Measurements from ENCODE around the gene GPX6. TPM values are rescaled to one million over a fixed set of nuclear protein-coding genes. Genes with fewer than 3 reads are reported as not detected.
"Not testable (repeated sequence)": the region's sequence is repeated elsewhere in the genome, so short reads cannot be mapped to it uniquely, and the experiment has no call there.

The GPX6 gene
- total RNA-seq, 1 experiment from 2014 or later = not detected

- H3K4me1 ChIP-seq (ENCODE audit: insufficient read depth, low read length, poor library complexity, severe bottlenecking) = no peaks in the 10 kb centered on the region
- ChIA-PET POLR2A (ENCODE audit: low non-redundant PET) (no interaction called here), CTCF (no interaction called here)
- no peak overlapping the region for H3K27ac ChIP-seq (ENCODE audit: low read depth, low read length, poor library complexity, severe bottlenecking)
- intact Hi-C loops (cut with micrococcal nuclease; ENCODE audit: unreplicated experiment) = no loop called here
- H3K27me3 ChIP-seq (replicated peaks; ENCODE audit: insufficient read depth, low read depth, low read length, poor library complexity) = peaks cover 16% of the 10 kb centered on the region
- no peaks in the 10 kb centered on the region for H3K36me3 ChIP-seq (ENCODE audit: insufficient read depth, low read length, poor library complexity, severe bottlenecking)
- no TSS peak for BruUV-seq (replicated peaks)
- H3K4me3 ChIP-seq (ENCODE audit: low read depth, low read length, poor library complexity, severe bottlenecking) = no peak overlapping the region
- no peak for DNase-seq (ENCODE audit: low spot score)
- no peaks in the 10 kb centered on the region for H3K9me3 ChIP-seq (ENCODE audit: low read depth, low read length, poor library complexity, severe bottlenecking)
- no peak for TF ChIP-seq EZH2 (IDR thresholded peaks at IDR 0.05; ENCODE audit: borderline replicate concordance, low read depth, low read length, poor library complexity, severe bottlenecking)
- TF ChIP-seq, protein P1, sequence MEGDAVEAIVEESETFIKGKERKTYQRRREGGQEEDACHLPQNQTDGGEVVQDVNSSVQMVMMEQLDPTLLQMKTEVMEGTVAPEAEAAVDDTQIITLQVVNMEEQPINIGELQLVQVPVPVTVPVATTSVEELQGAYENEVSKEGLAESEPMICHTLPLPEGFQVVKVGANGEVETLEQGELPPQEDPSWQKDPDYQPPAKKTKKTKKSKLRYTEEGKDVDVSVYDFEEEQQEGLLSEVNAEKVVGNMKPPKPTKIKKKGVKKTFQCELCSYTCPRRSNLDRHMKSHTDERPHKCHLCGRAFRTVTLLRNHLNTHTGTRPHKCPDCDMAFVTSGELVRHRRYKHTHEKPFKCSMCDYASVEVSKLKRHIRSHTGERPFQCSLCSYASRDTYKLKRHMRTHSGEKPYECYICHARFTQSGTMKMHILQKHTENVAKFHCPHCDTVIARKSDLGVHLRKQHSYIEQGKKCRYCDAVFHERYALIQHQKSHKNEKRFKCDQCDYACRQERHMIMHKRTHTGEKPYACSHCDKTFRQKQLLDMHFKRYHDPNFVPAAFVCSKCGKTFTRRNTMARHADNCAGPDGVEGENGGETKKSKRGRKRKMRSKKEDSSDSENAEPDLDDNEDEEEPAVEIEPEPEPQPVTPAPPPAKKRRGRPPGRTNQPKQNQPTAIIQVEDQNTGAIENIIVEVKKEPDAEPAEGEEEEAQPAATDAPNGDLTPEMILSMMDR (conservative IDR thresholded peaks at IDR 0.05; ENCODE audit: low read depth, low read length) = no peak
Observed at GRCh38 chr6:28517964-28518363, 2.4 kb upstream of the GPX6 start.

- H3K27me3 ChIP-seq (replicated peaks; ENCODE audit: insufficient read depth, low read depth, low read length, poor library complexity) = peaks cover 13% of the 10 kb centered on the region
- DNase-seq (ENCODE audit: low spot score); H3K4me3 ChIP-seq (ENCODE audit: low read depth, low read length, poor library complexity, severe bottlenecking); H3K27ac ChIP-seq (ENCODE audit: low read depth, low read length, poor library complexity, severe bottlenecking); CTCF ChIA-PET; intact Hi-C loops (cut with micrococcal nuclease; ENCODE audit: unreplicated experiment); POLR2A ChIA-PET (ENCODE audit: low non-redundant PET); H3K36me3 ChIP-seq (ENCODE audit: insufficient read depth, low read length, poor library complexity, severe bottlenecking); BruUV-seq (replicated peaks); H3K9me3 ChIP-seq (ENCODE audit: low read depth, low read length, poor library complexity, severe bottlenecking); H3K4me1 ChIP-seq (ENCODE audit: insufficient read depth, low read length, poor library complexity, severe bottlenecking): not testable (repeated sequence)
Observed at GRCh38 chr6:28512387-28512786, 3.2 kb downstream of the GPX6 start.

- ChIA-PET CTCF (no interaction called here), POLR2A (ENCODE audit: low non-redundant PET) (no interaction called here)
- H3K9me3 ChIP-seq (ENCODE audit: low read depth, low read length, poor library complexity, severe bottlenecking) = no peaks in the 10 kb centered on the region
- intact Hi-C loops (cut with micrococcal nuclease; ENCODE audit: unreplicated experiment) = no loop called here
- H3K4me1 ChIP-seq (ENCODE audit: insufficient read depth, low read length, poor library complexity, severe bottlenecking) = no peaks in the 10 kb centered on the region
- no peak for DNase-seq (ENCODE audit: low spot score)
- no TSS peak for BruUV-seq (replicated peaks)
- H3K36me3 ChIP-seq (ENCODE audit: insufficient read depth, low read length, poor library complexity, severe bottlenecking) = no peaks in the 10 kb centered on the region
- H3K27ac ChIP-seq (ENCODE audit: low read depth, low read length, poor library complexity, severe bottlenecking) = no peak overlapping the region
- no peak overlapping the region for H3K4me3 ChIP-seq (ENCODE audit: low read depth, low read length, poor library complexity, severe bottlenecking)
- TF ChIP-seq, protein P1 (conservative IDR thresholded peaks at IDR 0.05; ENCODE audit: low read depth, low read length) = no peak
- TF ChIP-seq EZH2 (IDR thresholded peaks at IDR 0.05; ENCODE audit: borderline replicate concordance, low read depth, low read length, poor library complexity, severe bottlenecking) = no peak
- peaks cover 7% of the 10 kb centered on the region for H3K27me3 ChIP-seq (replicated peaks; ENCODE audit: insufficient read depth, low read depth, low read length, poor library complexity)
Observed at GRCh38 chr6:28511628-28512300, 3.8 kb downstream of the GPX6 start.

GRCh38 chr6:28506807-28507475 is 8.7 kb downstream of the GPX6 start:
- DNase-seq (ENCODE audit: low spot score) = no peak
- H3K9me3 ChIP-seq (ENCODE audit: low read depth, low read length, poor library complexity, severe bottlenecking) = no peaks in the 10 kb centered on the region
- H3K27me3 ChIP-seq (replicated peaks; ENCODE audit: insufficient read depth, low read depth, low read length, poor library complexity) = no peaks in the 10 kb centered on the region
- CTCF ChIA-PET = no interaction called here
- intact Hi-C loops (cut with micrococcal nuclease; ENCODE audit: unreplicated experiment) = no loop called here
- no TSS peak for BruUV-seq (replicated peaks)
- H3K4me1 ChIP-seq (ENCODE audit: insufficient read depth, low read length, poor library complexity, severe bottlenecking) = no peaks in the 10 kb centered on the region
- no peak overlapping the region for H3K4me3 ChIP-seq (ENCODE audit: low read depth, low read length, poor library complexity, severe bottlenecking)
- H3K27ac ChIP-seq (ENCODE audit: low read depth, low read length, poor library complexity, severe bottlenecking) = no peak overlapping the region
- TF ChIP-seq, protein P1 (conservative IDR thresholded peaks at IDR 0.05; ENCODE audit: low read depth, low read length) = no peak
- no peak for TF ChIP-seq EZH2 (IDR thresholded peaks at IDR 0.05; ENCODE audit: borderline replicate concordance, low read depth, low read length, poor library complexity, severe bottlenecking)
- POLR2A ChIA-PET (ENCODE audit: low non-redundant PET) = no interaction called here
- no peaks in the 10 kb centered on the region for H3K36me3 ChIP-seq (ENCODE audit: insufficient read depth, low read length, poor library complexity, severe bottlenecking)

Measured in A673 (cell line).